Ovary (tissue), 3 donors: ENCODE data around the gene TRNP1.

Source experiments
- CTCF ChIP-seq, 3 donors: fragments of 450-650 bp in 2 of 3; fragments of 200-600 bp in 1 of 3; IDR thresholded peaks; one replicate each; pipeline versions ENCODE4 v1.5.1 to v1.8.0; 2016 to 2022; ENCODE audit warnings: antibody characterized with exemption in 3 of 3, mild to moderate bottlenecking in 1 of 3
- POLR2A ChIP-seq: fragments of 450-650 bp; IDR thresholded peaks from one replicate; pipeline ENCODE4 v1.6.1; 2017; ENCODE audit warnings: antibody characterized with exemption, mild to moderate bottlenecking, moderate library complexity
- donor health status: DM: no; HTN: no; CAD: no.

GRCh38 chr1:26970810-26971209, 22.7 kb upstream of the TRNP1 start:
- TF ChIP-seq CTCF (IDR thresholded peaks at IDR 0.05) (no peak), POLR2A (no peak)
